GM20431 (cell line): ENCODE results near the gene SPG11.
"Not testable (repeated sequence)": the region's sequence is repeated elsewhere in the genome, so short reads cannot be mapped to it uniquely, and the experiment has no call there.

Source experiments
- in situ Hi-C: fragments of 300-500 bp; cut with MseI, MboI; formaldehyde crosslinking; loops from one replicate; pipeline ENCODE4 v1.15.0; 2020; ENCODE audit warnings: low sequenced_read_pairs; ENCODE audit not compliant: unreplicated experiment

The SPG11 gene

GRCh38 chr15:44641651-44642050 lies 21.8 kb downstream of the SPG11 start:
- in situ Hi-C loops, result no loop called here

GRCh38 chr15:44636976-44637375 lies 26.5 kb downstream of the SPG11 start:
- in situ Hi-C loops, result no loop called here

DNA sequence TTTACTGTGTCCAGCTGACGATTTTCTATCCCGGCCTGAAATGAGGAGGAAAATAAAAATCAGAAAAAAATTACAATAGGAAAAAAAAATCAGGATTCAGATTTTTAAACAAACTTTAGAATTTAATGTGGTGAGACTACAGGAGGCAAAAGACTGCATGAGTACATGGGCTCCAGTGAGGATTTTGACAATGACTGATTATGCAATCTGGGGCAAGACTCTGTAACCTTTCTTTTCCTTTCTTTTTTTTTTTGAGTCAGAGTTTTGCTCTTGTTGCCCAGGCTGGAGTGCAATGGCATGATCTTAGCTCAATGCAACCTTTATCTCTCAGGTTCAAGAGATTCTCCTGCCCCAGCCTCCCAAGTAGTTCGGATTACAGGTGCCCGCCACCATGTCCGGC lies 29.9 kb downstream of the SPG11 start:
- in situ Hi-C loops, result no loop called here

GRCh38 chr15:44625286-44625685 lies 38.2 kb downstream of the SPG11 start:
- in situ Hi-C loops, result not testable (repeated sequence)

DNA sequence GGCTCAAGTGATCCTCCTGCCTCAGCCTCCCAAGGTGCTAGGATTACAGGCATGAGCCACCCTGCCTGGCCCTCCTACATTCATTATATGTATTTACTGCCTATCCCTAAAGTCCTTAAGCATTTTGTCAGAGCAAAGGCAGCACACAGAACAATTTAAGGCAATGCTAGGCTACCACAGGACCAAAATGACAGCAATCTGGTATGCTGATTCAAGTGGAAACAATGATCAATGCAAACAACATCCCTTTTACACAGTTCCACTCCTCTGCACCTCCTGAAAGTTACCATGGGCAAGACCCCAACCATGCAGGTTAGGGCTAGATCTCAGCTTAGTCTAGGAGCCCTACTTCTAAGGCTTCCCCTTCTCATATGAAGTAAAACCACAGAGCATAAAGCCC lies 40.3 kb downstream of the SPG11 start:
- in situ Hi-C loops, result no loop called here

GRCh38 chr15:44620081-44620480 lies 43.4 kb downstream of the SPG11 start:
- in situ Hi-C loops, result no loop called here

GRCh38 chr15:44616974-44617373 lies 46.5 kb downstream of the SPG11 start:
- in situ Hi-C loops, result no loop called here

GRCh38 chr15:44606740-44607139 lies 56.7 kb downstream of the SPG11 start:
- in situ Hi-C loops, result no loop called here

DNA sequence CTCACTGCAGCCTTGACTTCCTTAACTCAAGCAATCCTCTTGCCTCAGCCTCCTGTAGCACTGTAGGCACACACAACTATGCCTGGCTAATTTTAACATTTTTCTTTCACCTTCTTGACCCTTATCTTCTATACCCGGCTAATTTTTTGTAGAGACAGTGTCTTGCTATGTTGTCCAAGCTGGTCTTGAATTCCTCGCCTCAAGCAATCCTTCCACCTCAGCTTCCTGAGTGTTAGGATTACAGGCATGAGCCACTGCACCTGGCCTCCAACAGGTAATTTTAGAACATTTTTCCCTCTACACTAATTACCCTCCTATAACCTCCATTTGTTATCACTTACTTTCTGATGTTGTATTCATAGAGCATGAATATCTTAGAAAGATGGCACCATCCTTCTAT lies 60.3 kb downstream of the SPG11 start:
- in situ Hi-C loops, result no loop called here

DNA sequence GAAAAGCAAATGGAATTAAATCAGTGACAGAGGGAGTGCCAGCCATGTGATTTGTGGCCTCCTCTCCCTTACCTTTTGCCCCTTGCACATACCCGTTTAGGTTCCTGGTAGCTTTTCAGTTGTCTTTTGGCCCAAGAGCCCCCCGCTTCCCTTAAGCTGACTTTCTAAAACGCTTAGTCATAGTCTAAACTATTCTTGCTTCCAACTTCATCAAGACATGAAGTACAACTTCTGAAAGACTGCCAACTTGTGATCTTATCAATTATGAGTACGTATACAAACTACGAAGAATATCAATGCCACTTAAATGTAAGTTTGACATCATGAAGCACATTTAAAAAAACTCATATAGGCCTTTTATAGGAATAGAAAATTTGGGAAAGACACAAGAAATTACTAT lies 64.6 kb downstream of the SPG11 start:
- in situ Hi-C loops, result no loop called here

- in situ Hi-C loops, result no loop called here
Observed at GRCh38 chr15:44598066-44598465, 65.4 kb downstream of the SPG11 start.

- in situ Hi-C loops, result no loop called here
Observed at GRCh38 chr15:44596511-44597010, 66.9 kb downstream of the SPG11 start.

DNA sequence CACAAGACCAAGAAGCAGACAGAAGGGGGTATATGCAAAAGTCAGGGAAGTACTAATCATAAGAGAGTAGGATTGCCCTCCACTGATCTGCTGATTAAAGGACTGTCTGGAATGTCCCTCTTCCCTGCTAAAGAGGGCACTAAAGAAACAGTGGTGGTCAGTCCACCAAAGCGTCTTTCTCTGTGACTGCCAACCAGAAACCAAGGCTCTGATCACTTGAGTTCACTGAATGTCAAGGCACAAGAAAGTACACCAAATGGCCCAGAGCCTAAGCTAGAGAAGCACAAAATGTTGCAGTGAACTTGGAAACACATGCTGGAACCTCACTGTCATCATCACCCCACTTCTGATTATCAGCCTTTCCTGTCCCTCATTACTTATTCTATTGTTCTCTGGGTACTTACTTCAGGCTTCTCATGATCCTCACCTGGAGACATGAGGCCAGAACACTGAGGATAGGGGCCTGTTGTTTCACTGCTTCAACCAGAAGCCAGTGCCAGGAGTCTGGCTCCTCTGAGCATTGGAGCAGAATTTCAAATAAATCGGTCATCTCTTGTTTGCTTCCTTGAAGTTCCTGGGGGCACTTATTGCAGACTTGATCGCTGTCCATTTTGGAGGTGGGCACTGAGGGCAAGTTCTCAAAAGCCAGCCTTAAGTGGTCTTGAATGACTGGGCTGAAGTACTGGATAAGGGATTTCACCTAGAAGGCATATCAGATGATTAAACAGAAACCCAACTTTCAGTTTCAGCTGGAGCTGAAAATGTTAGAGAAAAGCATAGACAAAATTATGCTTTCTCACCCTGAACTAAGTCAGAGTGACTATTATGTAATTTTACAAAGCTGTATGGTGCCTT lies 67.6 kb downstream of the SPG11 start:
- in situ Hi-C loops, result no loop called here

DNA sequence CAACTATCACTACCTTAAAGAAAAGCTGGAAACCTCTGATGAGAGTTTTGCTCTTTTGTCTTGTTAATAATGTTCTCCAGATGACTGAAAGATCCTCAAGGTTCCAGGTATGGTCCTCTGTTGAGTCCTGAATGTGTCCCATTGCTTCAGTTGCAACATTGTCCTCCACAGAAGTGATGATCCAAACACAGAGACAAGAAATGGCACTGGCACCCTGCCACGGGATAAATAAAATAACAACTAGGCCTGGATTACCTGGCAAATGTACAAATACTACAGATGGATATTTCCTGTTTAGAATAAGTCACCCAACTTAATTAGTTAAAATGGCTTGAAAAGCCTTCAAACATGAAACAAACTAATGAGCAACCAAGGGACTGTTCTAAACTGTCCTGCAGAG lies 68.2 kb downstream of the SPG11 start:
- in situ Hi-C loops, result no loop called here

DNA sequence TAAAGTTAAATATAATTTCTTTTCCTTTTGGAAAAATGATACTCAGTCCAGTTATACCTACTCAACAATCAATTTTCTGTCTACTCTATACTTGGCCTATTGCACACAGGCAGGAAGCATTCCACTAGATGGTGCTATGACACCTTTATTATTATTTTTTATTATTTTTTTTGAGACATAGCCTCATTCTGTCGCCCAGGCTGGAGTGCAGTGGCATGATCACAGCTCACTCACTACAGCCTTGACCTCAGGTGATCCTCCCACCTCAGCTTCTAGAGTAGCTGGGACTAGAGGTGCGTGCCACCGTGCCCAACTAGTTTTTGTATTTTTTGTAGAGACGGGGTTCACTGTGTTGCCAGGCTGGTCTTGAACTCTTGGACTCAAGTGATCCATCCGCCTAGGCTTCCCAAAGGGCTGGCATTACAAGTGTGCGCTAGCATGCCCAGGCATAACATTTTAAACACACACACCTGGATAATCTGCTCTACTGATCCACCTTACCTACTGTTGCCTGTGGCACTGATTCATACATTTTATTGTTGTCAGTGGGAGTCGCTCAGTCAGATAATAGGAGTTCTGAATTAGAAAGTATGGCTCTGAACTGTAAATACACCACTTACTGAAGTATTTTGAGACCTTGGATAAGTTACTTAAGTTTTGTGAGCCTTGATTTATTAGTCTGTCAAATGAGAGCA lies 70.3 kb downstream of the SPG11 start:
- in situ Hi-C loops, result no loop called here

- in situ Hi-C loops, result no loop called here
Observed at GRCh38 chr15:44591326-44591725, 72.1 kb downstream of the SPG11 start.

GRCh38 chr15:44588541-44588940 lies 74.9 kb downstream of the SPG11 start:
- in situ Hi-C loops, result no loop called here

- in situ Hi-C loops, result no loop called here
Observed at GRCh38 chr15:44585633-44586032, 77.8 kb downstream of the SPG11 start.

DNA sequence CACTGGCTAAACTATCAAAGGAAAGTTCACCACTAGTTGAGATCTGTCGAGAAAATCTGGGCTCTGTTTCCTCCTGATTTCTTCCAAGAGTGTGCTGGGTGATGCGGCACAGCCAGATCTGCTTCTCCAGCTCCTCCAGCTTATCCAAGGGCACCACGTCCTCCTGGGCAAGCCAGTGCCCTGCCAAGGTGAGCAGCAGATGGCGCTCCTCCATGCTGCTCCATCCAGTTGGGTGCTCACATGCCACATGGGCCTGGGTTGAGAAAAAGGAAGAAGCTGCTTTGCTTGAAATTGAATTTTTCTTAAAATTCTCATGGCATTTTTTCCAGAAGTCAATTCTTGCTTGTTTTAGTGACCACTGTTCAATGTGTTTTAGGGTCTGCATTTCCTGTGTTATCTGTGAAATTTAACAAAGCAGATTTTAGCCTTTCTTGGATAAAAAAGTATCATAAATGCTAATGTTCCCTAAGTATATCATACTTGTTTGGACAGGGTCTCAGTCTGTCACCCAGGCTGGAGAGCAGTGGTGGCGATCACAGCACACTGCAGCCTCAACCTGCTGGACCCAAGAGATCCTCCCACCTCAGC lies 79.2 kb downstream of the SPG11 start:
- in situ Hi-C loops, result no loop called here

DNA sequence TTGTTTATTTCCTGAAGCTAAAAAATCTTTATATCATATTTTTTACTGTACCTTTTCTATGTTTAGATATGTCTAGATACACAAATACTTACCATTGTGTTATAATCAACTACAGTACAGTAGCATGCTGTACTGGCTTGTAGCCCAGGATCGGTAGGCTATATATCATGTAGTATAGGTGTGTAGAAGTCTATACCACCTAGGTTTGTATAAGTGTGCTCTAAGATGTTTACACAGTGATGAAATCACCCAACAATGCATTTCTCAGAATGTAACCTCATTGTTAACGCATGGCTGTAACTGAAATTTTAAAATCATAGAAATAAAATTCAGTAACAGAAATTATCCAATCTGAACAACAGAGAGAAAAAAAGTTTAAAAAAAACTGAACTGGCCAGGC lies 83.4 kb downstream of the SPG11 start:
- in situ Hi-C loops, result no loop called here

DNA sequence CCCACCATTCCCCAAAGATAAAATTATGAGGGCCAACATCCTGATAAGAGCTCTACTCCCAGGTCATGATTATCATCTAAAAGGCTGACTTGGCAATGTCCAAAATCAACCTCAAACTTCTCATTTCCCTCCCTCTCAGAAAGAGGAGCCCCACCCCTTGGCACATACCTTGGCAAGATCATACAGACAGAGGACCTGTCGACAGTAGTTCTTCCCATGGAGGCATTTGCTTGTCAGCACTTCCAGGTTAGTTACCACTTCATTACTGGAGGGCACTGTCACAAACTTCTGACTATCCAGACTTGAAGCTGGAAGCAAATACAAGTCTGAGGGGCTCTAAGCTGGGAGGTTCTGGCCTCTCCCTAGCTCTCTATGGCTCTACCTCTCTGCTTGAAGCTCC lies 88.7 kb downstream of the SPG11 start:
- in situ Hi-C loops, result no loop called here
